ENCODE data around the gene HM13. TPM values are rescaled to one million over a fixed set of nuclear protein-coding genes. Genes with fewer than 3 reads are reported as not detected.
"Not testable (repeated sequence)": the region's sequence is repeated elsewhere in the genome, so short reads cannot be mapped to it uniquely, and the experiment has no call there.

The HM13 gene
- polyA plus RNA-seq (127 to 175 TPM (median 151 TPM) in 3 replicates), polyA minus RNA-seq (97.9 to 155 TPM (median 134 TPM) in 3 replicates)
- polyA plus RNA-seq (2011; ENCODE audit: low read depth): 34.0 TPM
- polyA plus RNA-seq (2011; cell fraction: cytosol; rRNA removed): 104 and 122 TPM in 2 replicates
- polyA plus RNA-seq (2011; cell fraction: nucleus; rRNA removed): 200 and 213 TPM in 2 replicates
- 96.2 and 142 TPM in 2 replicates for polyA plus RNA-seq (2012; ENCODE audit: low replicate concordance)
- 158 TPM for polyA minus RNA-seq (2011; cell fraction: cytosol; rRNA and poly(A)+ RNA removed)
- 124 and 148 TPM in 2 replicates for polyA minus RNA-seq (2011; cell fraction: nucleus; rRNA and poly(A)+ RNA removed)

DNA sequence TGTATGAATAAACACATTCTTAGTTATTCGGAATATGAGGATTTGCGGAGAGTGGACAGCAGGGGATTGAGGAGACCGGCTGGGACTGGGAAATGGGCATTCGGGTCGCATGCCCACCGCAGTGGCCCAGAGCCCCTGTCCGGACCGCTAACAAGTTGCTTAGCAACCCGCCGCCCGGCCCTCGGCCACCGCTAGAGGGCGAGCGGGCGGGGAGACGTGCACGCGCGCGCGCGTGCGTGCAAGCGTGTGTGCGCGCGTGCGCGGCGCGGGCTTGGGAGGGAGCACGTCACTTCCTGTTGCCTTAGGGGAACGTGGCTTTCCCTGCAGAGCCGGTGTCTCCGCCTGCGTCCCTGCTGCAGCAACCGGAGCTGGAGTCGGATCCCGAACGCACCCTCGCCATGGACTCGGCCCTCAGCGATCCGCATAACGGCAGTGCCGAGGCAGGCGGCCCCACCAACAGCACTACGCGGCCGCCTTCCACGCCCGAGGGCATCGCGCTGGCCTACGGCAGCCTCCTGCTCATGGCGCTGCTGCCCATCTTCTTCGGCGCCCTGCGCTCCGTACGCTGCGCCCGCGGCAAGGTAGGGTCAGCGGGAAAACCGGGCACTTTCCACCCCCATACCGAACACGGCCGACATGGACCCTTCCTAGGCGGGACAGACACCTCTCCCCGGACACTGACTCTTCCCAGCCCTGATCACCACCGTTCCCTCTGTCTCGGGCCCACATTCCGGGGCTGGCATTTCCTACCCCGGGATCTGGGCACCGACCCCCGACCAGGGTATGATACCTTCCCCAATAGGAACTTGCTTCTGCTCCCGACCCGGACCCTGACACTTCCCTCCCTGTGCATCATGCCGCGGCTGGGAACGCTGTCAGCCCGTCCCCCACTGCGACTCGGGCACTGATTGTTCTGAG lies at the start of gene HM13:
HM13 (plus strand) TSS at position 289 of the 918 bp plus-strand sequence; CDS start at position 399, 110 bp downstream.
- Histone ChIP-seq H4K20me1 (ENCODE audit: control insufficient read depth, extremely low read depth, insufficient read depth, low read length) (peaks cover under 1% of the 10 kb centered on the region), H3K4me3 (ENCODE audit: control insufficient read depth in 2 of 3, extremely low read depth in 1 of 3, insufficient read depth in 2 of 3, low read depth in 1 of 3, low read length in 3 of 3) (peak within 1 kb of the TSS; percentile 88 to 96 (median 93)), H3K4me2 (ENCODE audit: control insufficient read depth, extremely low read depth, insufficient read depth, low read depth, low read length) (peak within 1 kb of the TSS; percentile 93), H3K27ac (ENCODE audit: control insufficient read depth, insufficient read depth, low read length) (peak within 1 kb of the TSS; percentile 90), H2AFZ (ENCODE audit: control insufficient read depth, low read length) (peak within 1 kb of the TSS; percentile 97), H3K27me3 (ENCODE audit: control insufficient read depth, extremely low read depth, insufficient read depth, low read length) (no peaks in the 10 kb centered on the region), H3K79me2 (ENCODE audit: control insufficient read depth, insufficient read depth, low read length) (peaks cover 50% of the 10 kb centered on the region), H3K36me3 (ENCODE audit: control insufficient read depth in 2 of 2, extremely low read depth in 1 of 2, insufficient read depth in 2 of 2, low read length in 2 of 2) (peaks cover 6 to 19% of the 10 kb centered on the region in 2 experiments), H3K9ac (ENCODE audit: control insufficient read depth, extremely low read depth, insufficient read depth, low read length) (peak within 1 kb of the TSS; percentile 92), H3K9me1 (ENCODE audit: control insufficient read depth, extremely low read depth, insufficient read depth, low read length) (peaks cover 2% of the 10 kb centered on the region), H3K4me1 (ENCODE audit: control insufficient read depth, extremely low read depth, insufficient read depth, low read length) (peaks cover 23% of the 10 kb centered on the region), H3K9me3 (ENCODE audit: control insufficient read depth, low read depth, low read length) (no peaks in the 10 kb centered on the region)
- DNase-seq (ENCODE audit: low read depth, low spot score) (peak; percentile 75), FAIRE-seq (no peak)
- TF ChIP-seq, protein P1, sequence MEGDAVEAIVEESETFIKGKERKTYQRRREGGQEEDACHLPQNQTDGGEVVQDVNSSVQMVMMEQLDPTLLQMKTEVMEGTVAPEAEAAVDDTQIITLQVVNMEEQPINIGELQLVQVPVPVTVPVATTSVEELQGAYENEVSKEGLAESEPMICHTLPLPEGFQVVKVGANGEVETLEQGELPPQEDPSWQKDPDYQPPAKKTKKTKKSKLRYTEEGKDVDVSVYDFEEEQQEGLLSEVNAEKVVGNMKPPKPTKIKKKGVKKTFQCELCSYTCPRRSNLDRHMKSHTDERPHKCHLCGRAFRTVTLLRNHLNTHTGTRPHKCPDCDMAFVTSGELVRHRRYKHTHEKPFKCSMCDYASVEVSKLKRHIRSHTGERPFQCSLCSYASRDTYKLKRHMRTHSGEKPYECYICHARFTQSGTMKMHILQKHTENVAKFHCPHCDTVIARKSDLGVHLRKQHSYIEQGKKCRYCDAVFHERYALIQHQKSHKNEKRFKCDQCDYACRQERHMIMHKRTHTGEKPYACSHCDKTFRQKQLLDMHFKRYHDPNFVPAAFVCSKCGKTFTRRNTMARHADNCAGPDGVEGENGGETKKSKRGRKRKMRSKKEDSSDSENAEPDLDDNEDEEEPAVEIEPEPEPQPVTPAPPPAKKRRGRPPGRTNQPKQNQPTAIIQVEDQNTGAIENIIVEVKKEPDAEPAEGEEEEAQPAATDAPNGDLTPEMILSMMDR (optimal IDR thresholded peaks at IDR 0.05 in 1 of 3, IDR thresholded peaks at IDR 0.05 in 1 of 3, conservative IDR thresholded peaks at IDR 0.05 in 1 of 3; ENCODE audit: extremely low read depth in 1 of 3, insufficient read depth in 2 of 3, low read length in 3 of 3): peak; percentile 75 to 88 (median 80)
- TF ChIP-seq EZH2 (IDR thresholded peaks at IDR 0.05; ENCODE audit: low read length): no peak
- dilution Hi-C loops (cut with MboI; ENCODE audit: extremely low pct_ligation_motif_present, low sequenced_read_pairs): no loop called here

- H3K9me3 ChIP-seq (ENCODE audit: control insufficient read depth, low read depth, low read length); FAIRE-seq; dilution Hi-C loops (cut with MboI; ENCODE audit: extremely low pct_ligation_motif_present, low sequenced_read_pairs): not testable (repeated sequence)
Measured at GRCh38 chr20:31470946-31471345, 43.3 kb upstream of the HM13 start.

More at GRCh38 chr20:31470946-31471345, 43.3 kb upstream of the HM13 start:
- not testable (repeated sequence) for H3K36me3 ChIP-seq (ENCODE audit: control insufficient read depth in 2 of 2, extremely low read depth in 1 of 2, insufficient read depth in 2 of 2, low read length in 2 of 2); H2AFZ ChIP-seq (ENCODE audit: control insufficient read depth, low read length); H3K9me1 ChIP-seq (ENCODE audit: control insufficient read depth, extremely low read depth, insufficient read depth, low read length); H3K4me1 ChIP-seq (ENCODE audit: control insufficient read depth, extremely low read depth, insufficient read depth, low read length); H4K20me1 ChIP-seq (ENCODE audit: control insufficient read depth, extremely low read depth, insufficient read depth, low read length); H3K27ac ChIP-seq (ENCODE audit: control insufficient read depth, insufficient read depth, low read length); H3K79me2 ChIP-seq (ENCODE audit: control insufficient read depth, insufficient read depth, low read length); DNase-seq (ENCODE audit: low read depth, low spot score); H3K4me2 ChIP-seq (ENCODE audit: control insufficient read depth, extremely low read depth, insufficient read depth, low read depth, low read length); H3K9ac ChIP-seq (ENCODE audit: control insufficient read depth, extremely low read depth, insufficient read depth, low read length); H3K4me3 ChIP-seq (ENCODE audit: control insufficient read depth in 2 of 3, extremely low read depth in 1 of 3, insufficient read depth in 2 of 3, low read depth in 1 of 3, low read length in 3 of 3)
- H3K27me3 ChIP-seq (ENCODE audit: control insufficient read depth, extremely low read depth, insufficient read depth, low read length): peaks cover 13% of the 10 kb centered on the region
